Parathyroid adenoma (tissue), 2 donors: Measurements from ENCODE around the gene TRAF3IP3.

Experiments used
- H2AFZ ChIP-seq: fragments of 300-600 bp; sonication (generic); one replicate; pipeline ENCODE4 v1.7.0; 2017; ENCODE audit warnings: antibody characterized with exemption, mild to moderate bottlenecking
- H3K27ac ChIP-seq: fragments of 300-600 bp; sonication (generic); one replicate; pipeline ENCODE4 v1.7.0; 2017
- H3K27me3 ChIP-seq: fragments of 300-600 bp; sonication (generic); one replicate; pipeline ENCODE4 v1.7.0; 2017; ENCODE audit warnings: low read length; ENCODE audit not compliant: control insufficient read depth, insufficient read depth
- H3K36me3 ChIP-seq: fragments of 300-600 bp; sonication (generic); one replicate; pipeline ENCODE4 v1.7.0; 2017; ENCODE audit warnings: low read length; ENCODE audit not compliant: control insufficient read depth, insufficient read depth
- H3K4me1 ChIP-seq: fragments of 300-600 bp; sonication (generic); one replicate; pipeline ENCODE4 v1.7.0; 2017; ENCODE audit warnings: control low read depth
- H3K4me2 ChIP-seq: fragments of 300-600 bp; sonication (generic); one replicate; pipeline ENCODE4 v1.7.0; 2017; ENCODE audit warnings: low read length
- H3K4me3 ChIP-seq: fragments of 300-600 bp; sonication (generic); one replicate; pipeline ENCODE4 v1.7.0; 2017; ENCODE audit warnings: low read depth, low read length
- H3K79me2 ChIP-seq: fragments of 300-600 bp; sonication (generic); one replicate; pipeline ENCODE4 v1.7.0; 2017; ENCODE audit warnings: control low read depth
- H3K9ac ChIP-seq: fragments of 300-600 bp; sonication (generic); one replicate; pipeline ENCODE4 v1.7.0; 2017; ENCODE audit warnings: mild to moderate bottlenecking
- H3K9me3 ChIP-seq: fragments of 300-600 bp; sonication (generic); one replicate; pipeline ENCODE4 v1.7.0; 2017; ENCODE audit warnings: low read length; ENCODE audit not compliant: control insufficient read depth
- TF ChIP-seq, protein P1 (sequence below): fragments of 300-600 bp; sonication (generic); IDR thresholded peaks from one replicate; pipeline ENCODE4 v1.7.0; 2017; ENCODE audit warnings: antibody characterized with exemption, mild to moderate bottlenecking
- donor health status: primary hyperparathyroidism.

The TRAF3IP3 gene

DNA sequence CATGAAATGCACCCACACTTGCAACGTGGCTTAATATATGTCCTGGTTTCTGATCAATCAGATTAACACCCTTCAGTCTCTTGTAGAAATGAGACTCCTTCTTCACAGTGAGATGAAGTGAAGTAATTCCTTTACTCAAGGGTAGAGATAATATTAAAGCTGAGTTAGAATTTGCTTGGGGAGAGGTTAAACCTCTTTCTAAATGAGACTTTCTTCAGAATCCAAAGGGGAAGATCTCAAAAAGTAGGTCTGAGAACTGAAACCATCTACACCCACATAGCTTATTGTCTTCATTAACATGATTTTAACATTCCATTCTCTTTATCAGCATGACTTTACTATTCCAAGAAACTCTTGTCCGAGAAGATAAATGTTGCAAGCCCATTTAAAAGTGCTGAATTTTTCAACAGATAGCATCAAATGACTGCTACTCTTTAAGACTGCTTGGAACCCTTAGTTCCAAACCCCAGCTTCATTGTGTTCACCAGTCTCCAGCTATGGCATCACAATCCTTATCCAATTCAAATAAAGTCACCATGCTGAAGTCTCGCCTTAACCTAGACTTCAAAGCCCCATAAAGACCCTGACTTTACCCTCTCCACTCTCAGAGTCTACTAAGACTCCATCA, 19.2 kb upstream of the TRAF3IP3 start:
- TF ChIP-seq, protein P1, sequence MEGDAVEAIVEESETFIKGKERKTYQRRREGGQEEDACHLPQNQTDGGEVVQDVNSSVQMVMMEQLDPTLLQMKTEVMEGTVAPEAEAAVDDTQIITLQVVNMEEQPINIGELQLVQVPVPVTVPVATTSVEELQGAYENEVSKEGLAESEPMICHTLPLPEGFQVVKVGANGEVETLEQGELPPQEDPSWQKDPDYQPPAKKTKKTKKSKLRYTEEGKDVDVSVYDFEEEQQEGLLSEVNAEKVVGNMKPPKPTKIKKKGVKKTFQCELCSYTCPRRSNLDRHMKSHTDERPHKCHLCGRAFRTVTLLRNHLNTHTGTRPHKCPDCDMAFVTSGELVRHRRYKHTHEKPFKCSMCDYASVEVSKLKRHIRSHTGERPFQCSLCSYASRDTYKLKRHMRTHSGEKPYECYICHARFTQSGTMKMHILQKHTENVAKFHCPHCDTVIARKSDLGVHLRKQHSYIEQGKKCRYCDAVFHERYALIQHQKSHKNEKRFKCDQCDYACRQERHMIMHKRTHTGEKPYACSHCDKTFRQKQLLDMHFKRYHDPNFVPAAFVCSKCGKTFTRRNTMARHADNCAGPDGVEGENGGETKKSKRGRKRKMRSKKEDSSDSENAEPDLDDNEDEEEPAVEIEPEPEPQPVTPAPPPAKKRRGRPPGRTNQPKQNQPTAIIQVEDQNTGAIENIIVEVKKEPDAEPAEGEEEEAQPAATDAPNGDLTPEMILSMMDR: no peak
- H3K36me3 ChIP-seq: no peaks in the 10 kb centered on the region
- no peak overlapping the region for H3K4me2 ChIP-seq
- no peaks in the 10 kb centered on the region for H3K9me3 ChIP-seq
- no peaks in the 10 kb centered on the region for H3K79me2 ChIP-seq
- H3K9ac ChIP-seq: no peak overlapping the region
- no peaks in the 10 kb centered on the region for H3K4me1 ChIP-seq
- H2AFZ ChIP-seq: no peak overlapping the region
- H3K4me3 ChIP-seq: no peak overlapping the region
- no peak overlapping the region for H3K27ac ChIP-seq
- H3K27me3 ChIP-seq: no peaks in the 10 kb centered on the region

DNA sequence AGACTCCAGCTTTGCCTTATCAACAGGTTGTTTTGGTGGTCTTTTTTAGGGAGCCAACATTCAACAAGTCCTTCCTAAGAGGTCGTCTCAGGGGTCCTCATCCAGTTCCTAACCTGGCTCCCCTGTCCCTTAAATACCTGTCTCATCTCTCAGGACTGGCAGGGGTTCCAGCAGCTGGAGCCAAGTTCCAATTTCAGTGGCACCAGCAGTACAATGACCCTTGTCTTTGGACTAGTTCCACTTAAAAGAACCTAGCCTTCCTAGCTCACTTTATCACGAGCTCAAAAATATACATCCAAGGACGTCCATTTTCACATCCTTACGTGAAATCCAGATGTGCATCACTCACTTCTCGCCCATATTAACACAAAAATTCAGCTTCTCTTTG, 18.7 kb upstream of the TRAF3IP3 start:
- no peak overlapping the region for H3K4me2 ChIP-seq
- H3K36me3 ChIP-seq: no peaks in the 10 kb centered on the region
- H3K79me2 ChIP-seq: no peaks in the 10 kb centered on the region
- no peaks in the 10 kb centered on the region for H3K9me3 ChIP-seq
- no peak overlapping the region for H3K4me3 ChIP-seq
- TF ChIP-seq, protein P1: no peak
- H2AFZ ChIP-seq: no peak overlapping the region
- no peaks in the 10 kb centered on the region for H3K4me1 ChIP-seq
- no peaks in the 10 kb centered on the region for H3K27me3 ChIP-seq
- H3K27ac ChIP-seq: no peak overlapping the region
- H3K9ac ChIP-seq: no peak overlapping the region

DNA sequence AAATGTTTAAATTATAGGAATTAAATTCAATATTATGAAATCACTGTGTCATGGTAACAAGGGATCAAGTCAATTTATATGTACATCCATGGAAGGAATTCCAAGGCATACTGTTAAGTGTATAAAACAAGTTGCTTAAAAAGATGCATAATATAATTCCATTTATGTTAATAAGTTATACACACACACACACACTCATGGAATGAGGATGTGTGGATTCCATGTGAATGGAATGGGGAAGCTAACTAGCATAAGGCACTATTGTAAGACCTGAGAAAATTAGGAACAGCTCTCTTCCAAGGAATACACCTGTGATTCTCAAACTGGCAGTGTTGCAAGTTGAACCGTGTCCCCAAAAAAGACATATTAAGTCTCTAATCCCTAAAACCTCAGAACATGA, 17.6 kb upstream of the TRAF3IP3 start:
- Histone ChIP-seq H3K36me3 (no peaks in the 10 kb centered on the region), H3K4me2 (no peak overlapping the region), H3K4me3 (no peak overlapping the region), H3K79me2 (no peaks in the 10 kb centered on the region), H3K27me3 (no peaks in the 10 kb centered on the region), H3K27ac (no peak overlapping the region), H3K9ac (no peak overlapping the region), H3K9me3 (no peaks in the 10 kb centered on the region), H2AFZ (no peak overlapping the region), H3K4me1 (no peaks in the 10 kb centered on the region)
- TF ChIP-seq, protein P1: no peak

DNA sequence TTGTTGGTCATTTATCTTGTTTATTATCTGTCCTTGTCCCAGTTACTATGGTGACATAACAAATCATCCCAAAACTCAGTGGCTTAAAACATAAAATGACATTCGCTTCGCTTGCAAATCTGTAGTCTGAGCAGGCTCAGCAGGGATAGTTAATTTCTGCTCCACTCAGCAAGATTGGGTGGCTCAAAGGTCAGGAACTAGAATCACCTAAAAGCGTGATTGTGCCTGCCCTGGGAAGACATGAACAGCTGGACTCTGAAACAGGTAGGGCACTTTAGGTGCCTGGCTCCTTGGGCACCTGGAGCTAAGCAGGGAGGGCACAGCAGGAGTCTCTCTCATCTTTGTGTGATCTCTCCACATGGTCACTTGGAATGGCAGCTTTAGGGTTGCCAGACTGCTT, 14.7 kb upstream of the TRAF3IP3 start:
- no peak overlapping the region for H2AFZ ChIP-seq
- H3K4me2 ChIP-seq: no peak overlapping the region
- no peak overlapping the region for H3K9ac ChIP-seq
- no peaks in the 10 kb centered on the region for H3K79me2 ChIP-seq
- H3K4me3 ChIP-seq: no peak overlapping the region
- H3K9me3 ChIP-seq: no peaks in the 10 kb centered on the region
- TF ChIP-seq, protein P1: no peak
- H3K36me3 ChIP-seq: no peaks in the 10 kb centered on the region
- no peak overlapping the region for H3K27ac ChIP-seq
- H3K4me1 ChIP-seq: no peaks in the 10 kb centered on the region
- H3K27me3 ChIP-seq: no peaks in the 10 kb centered on the region

DNA sequence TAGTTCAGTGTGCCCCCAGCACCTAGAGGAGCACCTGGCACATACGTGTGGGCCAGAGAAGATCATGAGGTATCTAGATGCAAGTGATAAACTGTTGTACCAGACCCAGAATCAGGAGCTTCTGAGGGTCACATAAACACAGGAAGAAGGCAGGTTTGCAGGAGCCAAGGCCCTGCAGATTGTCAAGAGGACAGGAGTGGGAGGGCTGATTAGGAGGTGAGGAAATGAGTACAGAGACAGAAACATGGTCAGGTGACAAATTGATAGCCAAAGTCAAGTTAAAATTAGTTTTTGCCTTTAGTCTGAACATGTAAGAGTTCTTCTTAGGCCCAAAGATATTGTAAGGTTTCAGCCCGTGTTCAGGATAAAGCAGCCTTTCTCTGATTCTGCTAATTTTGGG, 14.0 kb upstream of the TRAF3IP3 start:
- H3K4me2 ChIP-seq: no peak overlapping the region
- H3K9me3 ChIP-seq: no peaks in the 10 kb centered on the region
- H3K4me3 ChIP-seq: no peak overlapping the region
- H3K79me2 ChIP-seq: no peaks in the 10 kb centered on the region
- no peak overlapping the region for H3K27ac ChIP-seq
- no peaks in the 10 kb centered on the region for H3K36me3 ChIP-seq
- TF ChIP-seq, protein P1: no peak
- H3K27me3 ChIP-seq: no peaks in the 10 kb centered on the region
- H3K9ac ChIP-seq: no peak overlapping the region
- peaks cover 2% of the 10 kb centered on the region for H3K4me1 ChIP-seq
- H2AFZ ChIP-seq: no peak overlapping the region
